Astrocyte (in vitro differentiated cells and primary cell): ENCODE results near the gene MSMO1. TPM values are rescaled to one million over a fixed set of nuclear protein-coding genes. Genes with fewer than 3 reads are reported as not detected.

Experiments
- DNase-seq: peaks from one replicate; pipeline ENCODE4 v3.0.0-alpha.2; 2010; ENCODE audit warnings: low read depth
- FAIRE-seq: peaks from 2 replicates; lab custom pipeline; 2011; peaks lifted over from hg19 to GRCh38; lab: Jason Lieb, UNC
- H2AFZ ChIP-seq: 2 replicates; pipeline ENCODE4 v1.6.0; 2012; ENCODE audit warnings: low read depth, low read length, inconsistent platforms
- H3K27ac ChIP-seq: 2 replicates; pipeline ENCODE4 v1.5.1; 2011; ENCODE audit warnings: low read depth, low read length, inconsistent platforms
- H3K27me3 ChIP-seq: 2 replicates; pipeline ENCODE4 v1.6.0; 2011; ENCODE audit warnings: low read length, inconsistent platforms; ENCODE audit not compliant: insufficient read depth
- H3K36me3 ChIP-seq: 2 replicates; pipeline ENCODE4 v1.5.1; 2011; ENCODE audit warnings: low read length, inconsistent platforms; ENCODE audit not compliant: insufficient read depth
- H3K4me1 ChIP-seq: 2 replicates; pipeline ENCODE4 v1.5.1; 2011; ENCODE audit warnings: low read length, inconsistent platforms; ENCODE audit not compliant: insufficient read depth
- H3K4me2 ChIP-seq: 2 replicates; pipeline ENCODE4 v1.6.0; 2012; ENCODE audit warnings: low read length, inconsistent platforms
- H3K4me3 ChIP-seq: 2 replicates; pipeline ENCODE4 v1.5.1; 2011; ENCODE audit warnings: low read depth, mild to moderate bottlenecking, low read length, inconsistent platforms; ENCODE audit not compliant: insufficient read depth
- H3K79me2 ChIP-seq: 2 replicates; pipeline ENCODE4 v1.6.0; 2012; ENCODE audit warnings: mild to moderate bottlenecking, low read length, inconsistent platforms; ENCODE audit not compliant: insufficient read depth
- H3K9ac ChIP-seq: 2 replicates; pipeline ENCODE4 v1.6.0; 2012; ENCODE audit warnings: mild to moderate bottlenecking, low read length, inconsistent platforms
- H3K9me3 ChIP-seq: 2 replicates; pipeline ENCODE4 v1.5.1; 2012; ENCODE audit warnings: low read depth, mild to moderate bottlenecking, low read length, inconsistent platforms; ENCODE audit not compliant: insufficient read depth
- H4K20me1 ChIP-seq: 2 replicates; pipeline ENCODE4 v1.6.0; 2012; ENCODE audit warnings: low read length, inconsistent platforms; ENCODE audit not compliant: insufficient read depth
- H3K27ac Mint-ChIP-seq: one replicate; pipeline ENCODE4 v1.8.0; 2021; ENCODE audit warnings: mild to moderate bottlenecking, mixed read lengths; ENCODE audit not compliant: unreplicated experiment
- H3K27me3 Mint-ChIP-seq: one replicate; pipeline ENCODE4 v1.8.0; 2021; ENCODE audit warnings: low read depth, mixed read lengths; ENCODE audit not compliant: unreplicated experiment
- H3K36me3 Mint-ChIP-seq: one replicate; pipeline ENCODE4 v1.8.0; 2021; ENCODE audit warnings: low read depth, mixed read lengths; ENCODE audit not compliant: unreplicated experiment
- H3K4me1 Mint-ChIP-seq: one replicate; pipeline ENCODE4 v1.8.0; 2021; ENCODE audit warnings: low read depth, mixed read lengths; ENCODE audit not compliant: unreplicated experiment
- H3K4me3 Mint-ChIP-seq: one replicate; pipeline ENCODE4 v1.8.0; 2021; ENCODE audit warnings: mild to moderate bottlenecking, moderate library complexity, mixed read lengths; ENCODE audit not compliant: unreplicated experiment
- H3K9me3 Mint-ChIP-seq: one replicate; pipeline ENCODE4 v1.8.0; 2021; ENCODE audit warnings: mild to moderate bottlenecking, mixed read lengths; ENCODE audit not compliant: unreplicated experiment
- EZH2 ChIP-seq: IDR thresholded peaks from 2 replicates; pipeline ENCODE4 v1.6.1; 2012; ENCODE audit warnings: mild to moderate bottlenecking, low read length, inconsistent platforms; ENCODE audit not compliant: insufficient read depth
- total RNA-seq: library from RNA; stranded (reverse); gene quantifications from 2 replicates; pipeline ENCODE4 v1.2.1, GENCODE V29; 2021
- TF ChIP-seq, protein P1 (sequence below): IDR thresholded peaks from 2 replicates; pipeline ENCODE4 v1.5.1; 2011; ENCODE audit warnings: low read depth, mild to moderate bottlenecking, inconsistent platforms, low read length, moderate library complexity; ENCODE audit not compliant: insufficient read depth

MSMO1 gene
- total RNA-seq, 1 donor from 2014 or later, result 179 TPM

DNA sequence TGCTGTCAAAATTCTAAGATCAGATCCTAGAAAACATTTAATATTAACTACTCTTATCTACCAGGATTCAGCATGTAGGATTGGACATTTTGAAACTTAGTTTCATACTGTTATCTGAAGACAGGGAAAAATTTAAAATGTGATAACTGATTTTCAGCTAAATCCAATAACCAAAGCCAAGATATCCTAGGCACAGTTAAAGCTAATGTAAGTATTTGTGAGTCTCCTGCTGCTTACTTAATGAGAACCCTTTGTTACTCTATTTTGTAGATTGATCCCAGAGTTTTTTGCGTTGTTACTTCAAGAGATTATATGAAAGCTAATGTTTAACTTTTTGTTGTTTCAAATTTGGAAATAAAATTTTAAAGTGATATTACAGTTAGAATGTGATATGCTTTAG is 53.3 kb downstream of the MSMO1 start:
- no peak overlapping the region for H3K27ac ChIP-seq
- H3K36me3 ChIP-seq, result no peaks in the 10 kb centered on the region
- FAIRE-seq (no peak), DNase-seq (no peak)
- no peak overlapping the region for H3K27ac Mint-ChIP-seq
- no peaks in the 10 kb centered on the region for H3K36me3 Mint-ChIP-seq
- peak overlapping the region; percentile 89 for H3K4me3 Mint-ChIP-seq
- H3K4me1 ChIP-seq, result peaks cover 4% of the 10 kb centered on the region
- H3K79me2 ChIP-seq, result peaks cover 4% of the 10 kb centered on the region
- TF ChIP-seq EZH2, result no peak
- TF ChIP-seq, protein P1, sequence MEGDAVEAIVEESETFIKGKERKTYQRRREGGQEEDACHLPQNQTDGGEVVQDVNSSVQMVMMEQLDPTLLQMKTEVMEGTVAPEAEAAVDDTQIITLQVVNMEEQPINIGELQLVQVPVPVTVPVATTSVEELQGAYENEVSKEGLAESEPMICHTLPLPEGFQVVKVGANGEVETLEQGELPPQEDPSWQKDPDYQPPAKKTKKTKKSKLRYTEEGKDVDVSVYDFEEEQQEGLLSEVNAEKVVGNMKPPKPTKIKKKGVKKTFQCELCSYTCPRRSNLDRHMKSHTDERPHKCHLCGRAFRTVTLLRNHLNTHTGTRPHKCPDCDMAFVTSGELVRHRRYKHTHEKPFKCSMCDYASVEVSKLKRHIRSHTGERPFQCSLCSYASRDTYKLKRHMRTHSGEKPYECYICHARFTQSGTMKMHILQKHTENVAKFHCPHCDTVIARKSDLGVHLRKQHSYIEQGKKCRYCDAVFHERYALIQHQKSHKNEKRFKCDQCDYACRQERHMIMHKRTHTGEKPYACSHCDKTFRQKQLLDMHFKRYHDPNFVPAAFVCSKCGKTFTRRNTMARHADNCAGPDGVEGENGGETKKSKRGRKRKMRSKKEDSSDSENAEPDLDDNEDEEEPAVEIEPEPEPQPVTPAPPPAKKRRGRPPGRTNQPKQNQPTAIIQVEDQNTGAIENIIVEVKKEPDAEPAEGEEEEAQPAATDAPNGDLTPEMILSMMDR, result no peak
- peaks cover 2% of the 10 kb centered on the region for H3K27me3 Mint-ChIP-seq
- peaks cover 37% of the 10 kb centered on the region for H3K4me1 Mint-ChIP-seq
- H3K9me3 ChIP-seq, result no peaks in the 10 kb centered on the region
- H3K9me3 Mint-ChIP-seq, result no peaks in the 10 kb centered on the region
- no peak overlapping the region for H3K4me2 ChIP-seq
- no peak overlapping the region for H3K4me3 ChIP-seq
- H3K27me3 ChIP-seq, result no peaks in the 10 kb centered on the region
- no peaks in the 10 kb centered on the region for H4K20me1 ChIP-seq
- no peak overlapping the region for H2AFZ ChIP-seq
- no peak overlapping the region for H3K9ac ChIP-seq

DNA sequence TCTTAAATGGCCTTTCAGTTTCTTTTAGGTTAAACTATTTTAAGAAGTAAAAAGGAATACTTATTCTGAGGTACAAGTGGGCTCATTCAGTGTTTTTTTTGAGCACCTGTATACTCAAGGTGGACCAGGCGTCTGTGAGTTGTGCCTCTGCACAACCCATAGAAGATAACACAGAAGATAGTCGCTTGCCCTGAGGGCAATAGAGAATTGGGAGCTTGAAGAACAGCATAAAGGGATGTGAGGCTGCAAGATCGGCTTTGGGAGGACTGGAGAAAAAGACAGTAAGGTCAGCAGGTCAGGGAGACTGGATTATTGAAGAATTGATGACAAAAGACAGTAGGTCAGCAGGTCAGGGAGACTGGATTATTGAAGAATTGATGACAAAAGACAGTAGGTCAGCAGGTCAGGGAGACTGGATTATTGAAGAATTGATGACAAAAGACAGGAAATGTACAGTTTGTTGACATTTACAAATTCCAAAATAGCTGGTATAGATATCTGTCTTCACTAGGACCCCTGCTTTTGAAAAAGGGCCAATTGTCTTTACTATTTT is 54.4 kb downstream of the MSMO1 start:
- Histone ChIP-seq H3K4me1 (peaks cover 4% of the 10 kb centered on the region), H3K4me2 (no peak overlapping the region), H3K36me3 (no peaks in the 10 kb centered on the region), H3K27me3 (no peaks in the 10 kb centered on the region), H4K20me1 (no peaks in the 10 kb centered on the region), H3K9ac (no peak overlapping the region), H3K4me3 (no peak overlapping the region), H3K79me2 (peaks cover 4% of the 10 kb centered on the region), H3K27ac (no peak overlapping the region), H3K9me3 (no peaks in the 10 kb centered on the region), H2AFZ (no peak overlapping the region)
- peak overlapping the region; percentile 24 for H3K4me3 Mint-ChIP-seq
- no peaks in the 10 kb centered on the region for H3K36me3 Mint-ChIP-seq
- H3K27ac Mint-ChIP-seq, result no peak overlapping the region
- FAIRE-seq (no peak), DNase-seq (no peak)
- TF ChIP-seq EZH2, result no peak
- TF ChIP-seq, protein P1, result no peak
- H3K27me3 Mint-ChIP-seq, result no peaks in the 10 kb centered on the region
- peaks cover 37% of the 10 kb centered on the region for H3K4me1 Mint-ChIP-seq
- no peaks in the 10 kb centered on the region for H3K9me3 Mint-ChIP-seq

DNA sequence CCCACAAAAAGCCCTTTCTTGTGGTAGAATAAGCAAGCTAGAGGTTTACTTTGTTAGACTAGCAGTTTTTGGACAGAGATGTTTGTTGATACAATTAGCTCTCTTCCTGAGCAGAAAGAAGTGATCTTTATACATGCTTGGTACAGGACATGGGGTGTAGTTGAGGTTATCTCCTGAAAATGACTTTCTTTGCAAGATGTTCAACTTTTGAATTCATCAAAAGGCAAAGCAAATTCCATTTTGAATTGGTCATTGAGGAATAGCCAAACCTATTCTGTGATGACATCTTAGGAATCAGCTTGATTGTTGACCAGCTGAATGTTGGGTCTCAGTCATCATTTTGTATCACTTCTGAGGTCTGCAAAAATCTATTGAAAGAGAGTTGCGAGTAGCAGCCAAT is 55.2 kb downstream of the MSMO1 start:
- H3K27ac Mint-ChIP-seq, result peak overlapping the region; percentile 88
- Histone ChIP-seq H3K36me3 (no peaks in the 10 kb centered on the region), H4K20me1 (no peaks in the 10 kb centered on the region), H3K4me2 (no peak overlapping the region), H2AFZ (no peak overlapping the region), H3K4me1 (peaks cover 4% of the 10 kb centered on the region), H3K4me3 (no peak overlapping the region), H3K9ac (no peak overlapping the region), H3K79me2 (peaks cover 4% of the 10 kb centered on the region), H3K27ac (no peak overlapping the region), H3K9me3 (no peaks in the 10 kb centered on the region), H3K27me3 (no peaks in the 10 kb centered on the region)
- H3K4me1 Mint-ChIP-seq, result peaks cover 37% of the 10 kb centered on the region
- DNase-seq (no peak), FAIRE-seq (no peak)
- H3K36me3 Mint-ChIP-seq, result no peaks in the 10 kb centered on the region
- no peaks in the 10 kb centered on the region for H3K27me3 Mint-ChIP-seq
- H3K9me3 Mint-ChIP-seq, result no peaks in the 10 kb centered on the region
- TF ChIP-seq, protein P1, result no peak
- no peak for TF ChIP-seq EZH2
- H3K4me3 Mint-ChIP-seq, result no peak overlapping the region
